ENCODE results near the gene NTS. TPM values are rescaled to one million over a fixed set of nuclear protein-coding genes. Genes with fewer than 3 reads are reported as not detected.

The NTS gene
- total RNA-seq, 2 experiments from 2014 or later = not detected

DNA sequence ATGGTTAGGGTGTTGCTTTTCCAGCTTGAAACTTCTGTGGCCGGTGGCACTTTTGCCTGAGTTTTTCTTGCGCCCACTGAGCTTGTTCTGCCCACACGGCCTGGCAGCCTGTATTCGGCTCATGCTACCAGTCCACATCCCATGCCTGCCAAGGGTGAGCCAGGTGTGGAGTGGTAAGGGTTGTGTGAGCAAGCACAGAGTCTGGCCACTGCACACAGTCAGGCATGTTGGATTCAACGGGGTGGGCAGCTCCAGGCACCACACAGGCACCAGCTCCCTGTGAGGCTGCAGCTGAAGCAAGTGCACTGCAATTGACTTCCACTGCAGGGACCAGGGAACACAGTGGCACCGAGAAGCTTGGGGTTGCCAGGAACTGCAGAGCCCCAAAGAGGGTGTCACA lies 18.8 kb upstream of the NTS start:
- Mint-ChIP-seq H3K9me3 (peaks cover 8% of the 10 kb centered on the region), H3K4me3 (no peak overlapping the region), H3K4me1 (ENCODE audit: low read depth) (no peaks in the 10 kb centered on the region), H3K27me3 (no peaks in the 10 kb centered on the region), H3K27ac (no peak overlapping the region), H3K36me3 (no peaks in the 10 kb centered on the region)
- intact Hi-C loops (cut with micrococcal nuclease) = no loop called here
- ChIA-PET POLR2A (no interaction called here), CTCF (interaction anchor here (1.1 kb wide), 1 partner anchor 17 kb away, joined by 4 read pairs; no protein-coding TSS in a partner anchor)
- DNase-seq = no peak

DNA sequence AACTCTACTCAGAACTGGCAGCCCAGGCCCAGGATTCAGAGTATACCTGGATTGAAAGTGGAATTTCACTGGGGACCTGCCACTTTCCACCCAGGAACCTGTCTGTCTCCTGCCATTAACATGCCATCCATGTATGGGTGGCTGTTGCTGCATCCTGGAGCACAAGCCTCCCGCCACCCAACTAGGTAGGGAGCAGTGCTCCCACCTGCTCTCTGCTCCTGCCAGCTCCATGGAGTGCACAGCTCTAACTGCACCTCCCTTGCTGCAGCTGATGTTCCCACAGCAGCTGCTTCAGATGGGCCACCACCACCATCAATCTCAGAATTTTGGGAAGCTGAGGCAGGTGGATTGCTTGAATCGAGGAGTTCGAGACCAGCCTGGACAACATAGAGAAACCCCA lies 17.1 kb upstream of the NTS start:
- H3K4me3 Mint-ChIP-seq = no peak overlapping the region
- H3K4me1 Mint-ChIP-seq (ENCODE audit: low read depth) = no peaks in the 10 kb centered on the region
- H3K27me3 Mint-ChIP-seq = no peaks in the 10 kb centered on the region
- intact Hi-C loops (cut with micrococcal nuclease) = no loop called here
- CTCF ChIA-PET = no interaction called here
- H3K27ac Mint-ChIP-seq = no peak overlapping the region
- peaks cover 5% of the 10 kb centered on the region for H3K9me3 Mint-ChIP-seq
- POLR2A ChIA-PET = no interaction called here
- no peak for DNase-seq
- H3K36me3 Mint-ChIP-seq = no peaks in the 10 kb centered on the region

DNA sequence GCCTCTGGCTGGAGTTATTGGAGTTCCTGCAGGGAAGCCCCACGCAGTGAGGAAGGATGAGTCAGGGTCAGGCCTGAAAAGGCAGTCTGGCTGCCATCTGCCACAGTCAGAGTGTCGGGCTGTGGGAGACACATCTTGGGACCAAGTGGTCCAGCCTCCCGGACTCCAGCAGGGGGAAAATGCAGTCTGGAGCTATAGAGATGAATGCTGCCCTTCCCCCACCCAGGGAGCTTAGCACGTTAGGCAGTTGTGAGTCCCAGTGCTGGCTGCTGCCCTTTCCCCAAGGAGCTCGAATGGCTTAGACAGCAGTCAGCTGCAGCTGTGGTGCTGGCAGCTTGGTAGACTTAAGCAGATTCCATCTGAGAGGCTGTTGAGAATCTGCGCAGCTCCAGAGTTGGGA lies 8.2 kb upstream of the NTS start:
- Mint-ChIP-seq H3K4me1 (ENCODE audit: low read depth) (no peaks in the 10 kb centered on the region), H3K36me3 (no peaks in the 10 kb centered on the region), H3K27me3 (no peaks in the 10 kb centered on the region), H3K9me3 (no peaks in the 10 kb centered on the region), H3K27ac (no peak overlapping the region), H3K4me3 (no peak overlapping the region)
- ChIA-PET CTCF (no interaction called here), POLR2A (no interaction called here)
- no peak for DNase-seq
- intact Hi-C loops (cut with micrococcal nuclease) = no loop called here

DNA sequence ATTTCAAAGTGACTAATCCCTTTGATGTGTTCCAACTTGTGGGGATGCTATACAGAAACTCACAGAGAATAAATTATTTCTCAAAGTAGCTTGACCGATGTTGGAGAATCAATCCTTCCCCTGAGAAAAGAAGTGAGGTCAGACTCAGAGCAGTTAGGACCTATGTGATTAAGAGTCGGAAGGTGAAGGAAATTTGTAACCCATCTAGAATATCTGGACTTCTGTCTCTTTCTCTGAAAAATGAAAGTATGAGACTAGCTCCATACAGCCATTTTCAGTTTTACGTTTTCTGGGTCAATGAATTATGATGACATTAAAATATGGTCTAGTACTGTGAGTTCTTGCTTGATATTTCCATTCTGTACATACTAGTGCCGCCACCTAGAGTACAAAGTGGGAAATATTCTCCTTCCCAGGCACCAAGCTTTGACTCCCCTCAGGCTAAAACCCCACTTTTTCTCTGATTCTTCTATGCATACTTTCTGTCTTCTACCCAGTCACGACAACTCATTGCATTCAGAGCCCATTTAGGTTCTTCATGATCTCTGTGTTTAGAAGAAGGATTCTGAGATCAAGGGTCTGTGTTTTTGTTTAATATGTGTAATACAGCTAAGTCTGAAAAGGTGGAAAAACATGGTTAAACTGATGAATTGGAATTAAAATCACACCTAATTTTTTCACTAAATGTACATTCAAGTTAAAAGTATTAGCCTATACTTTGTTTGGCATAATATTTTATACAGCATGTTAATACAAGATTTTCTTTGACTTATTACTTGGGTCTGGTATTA lies 6.9 kb upstream of the NTS start:
- DNase-seq = no peak
- Mint-ChIP-seq H3K36me3 (no peaks in the 10 kb centered on the region), H3K4me1 (ENCODE audit: low read depth) (no peaks in the 10 kb centered on the region), H3K27me3 (no peaks in the 10 kb centered on the region), H3K4me3 (no peak overlapping the region), H3K9me3 (no peaks in the 10 kb centered on the region), H3K27ac (no peak overlapping the region)
- ChIA-PET CTCF (interaction anchor here (0.6 to 2.4 kb wide), 6 partner anchors 292 to 993 kb away, joined by 3 to 10 read pairs (median 3); no protein-coding TSS in a partner anchor), POLR2A (no interaction called here)
- intact Hi-C loops (cut with micrococcal nuclease) = loop anchor here (1.0 kb wide), 1 partner anchor 292 kb away; no protein-coding TSS in a partner anchor

DNA sequence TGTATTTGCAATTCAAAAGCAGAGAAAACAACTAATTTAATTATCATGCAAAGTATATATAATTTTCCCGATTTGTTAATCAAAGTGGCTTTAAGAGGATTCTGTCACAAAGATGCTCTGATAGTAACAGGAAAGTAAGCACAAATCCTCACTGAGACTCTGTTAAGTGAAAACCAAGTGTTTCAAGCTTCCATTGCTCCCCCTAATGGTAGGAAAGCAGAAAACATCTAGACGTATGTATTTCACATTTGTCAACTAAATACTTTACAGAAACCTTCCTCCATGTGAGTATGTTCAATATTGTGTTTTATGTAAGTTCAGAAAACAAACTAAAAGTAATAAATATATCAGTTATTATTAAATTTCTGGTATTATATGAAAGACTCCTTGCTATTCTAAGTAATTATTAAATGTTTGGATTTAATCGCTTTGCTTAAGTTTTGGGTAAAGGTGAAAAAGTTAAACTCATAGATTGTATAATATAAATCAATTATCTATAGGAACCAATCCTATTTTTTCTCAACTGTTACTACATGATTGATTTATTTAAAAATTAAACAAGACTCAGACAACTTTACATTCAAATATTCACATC lies 1.5 kb upstream of the NTS start:
- no peaks in the 10 kb centered on the region for H3K27me3 Mint-ChIP-seq
- H3K4me3 Mint-ChIP-seq = no peak overlapping the region
- POLR2A ChIA-PET = no interaction called here
- no peak overlapping the region for H3K27ac Mint-ChIP-seq
- H3K4me1 Mint-ChIP-seq (ENCODE audit: low read depth) = no peaks in the 10 kb centered on the region
- no peaks in the 10 kb centered on the region for H3K9me3 Mint-ChIP-seq
- no peaks in the 10 kb centered on the region for H3K36me3 Mint-ChIP-seq
- no peak for DNase-seq
- intact Hi-C loops (cut with micrococcal nuclease) = loop anchor here (5.0 kb wide), 2 partner anchors 795 to 1000 kb away; no protein-coding TSS in a partner anchor
- CTCF ChIA-PET = interaction anchor here (0.7 to 1.3 kb wide), 2 partner anchors 17 to 71 kb away, joined by 3 to 4 read pairs; no protein-coding TSS in a partner anchor

DNA sequence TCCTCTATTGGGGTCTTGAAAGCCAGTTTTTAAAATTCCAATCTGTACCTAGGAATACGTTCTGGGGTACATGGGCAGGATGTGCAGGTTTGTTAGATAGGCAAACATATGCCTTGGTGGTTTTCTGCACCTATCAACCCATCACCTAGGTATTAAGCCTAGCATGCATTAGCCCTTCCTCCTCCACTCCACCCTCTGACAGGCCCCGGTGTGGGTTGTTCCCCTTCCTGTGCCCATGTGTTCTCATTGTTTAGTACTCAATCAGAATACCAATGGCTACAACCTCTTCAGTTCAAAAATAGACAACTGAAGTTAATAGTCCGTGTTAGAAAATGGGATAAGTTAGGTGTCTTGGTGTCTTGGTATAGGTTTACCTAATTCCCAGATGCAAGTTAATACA lies 3.4 kb downstream of the NTS start:
- H3K4me1 Mint-ChIP-seq (ENCODE audit: low read depth) = no peaks in the 10 kb centered on the region
- ChIA-PET CTCF (no interaction called here), POLR2A (no interaction called here)
- H3K4me3 Mint-ChIP-seq = no peak overlapping the region
- H3K27ac Mint-ChIP-seq = no peak overlapping the region
- H3K27me3 Mint-ChIP-seq = no peaks in the 10 kb centered on the region
- no peak for DNase-seq
- H3K36me3 Mint-ChIP-seq = no peaks in the 10 kb centered on the region
- H3K9me3 Mint-ChIP-seq = no peaks in the 10 kb centered on the region
- intact Hi-C loops (cut with micrococcal nuclease) = no loop called here

DNA sequence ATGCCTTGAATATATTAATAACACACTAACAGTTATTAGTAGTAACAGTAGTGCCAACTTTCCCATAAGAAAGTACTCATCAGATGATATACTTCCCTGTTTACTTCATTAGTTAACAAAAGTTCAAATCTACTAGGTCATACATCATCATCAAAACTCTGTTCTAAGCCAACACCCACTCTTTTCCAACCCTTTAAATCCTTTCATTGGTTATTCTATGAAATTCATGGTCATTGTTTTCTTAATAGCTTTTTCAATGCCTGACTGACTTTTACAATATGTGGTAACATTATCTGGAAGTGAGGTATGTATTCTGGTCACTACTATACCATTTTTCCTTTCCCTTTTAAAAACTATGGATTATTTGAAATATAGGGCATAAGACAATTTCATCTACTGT lies 9.7 kb downstream of the NTS start:
- intact Hi-C loops (cut with micrococcal nuclease) = no loop called here
- H3K9me3 Mint-ChIP-seq = no peaks in the 10 kb centered on the region
- no peak overlapping the region for H3K27ac Mint-ChIP-seq
- no peaks in the 10 kb centered on the region for H3K4me1 Mint-ChIP-seq (ENCODE audit: low read depth)
- CTCF ChIA-PET = no interaction called here
- POLR2A ChIA-PET = no interaction called here
- no peak for DNase-seq
- H3K4me3 Mint-ChIP-seq = no peak overlapping the region
- H3K27me3 Mint-ChIP-seq = no peaks in the 10 kb centered on the region
- no peaks in the 10 kb centered on the region for H3K36me3 Mint-ChIP-seq

DNA sequence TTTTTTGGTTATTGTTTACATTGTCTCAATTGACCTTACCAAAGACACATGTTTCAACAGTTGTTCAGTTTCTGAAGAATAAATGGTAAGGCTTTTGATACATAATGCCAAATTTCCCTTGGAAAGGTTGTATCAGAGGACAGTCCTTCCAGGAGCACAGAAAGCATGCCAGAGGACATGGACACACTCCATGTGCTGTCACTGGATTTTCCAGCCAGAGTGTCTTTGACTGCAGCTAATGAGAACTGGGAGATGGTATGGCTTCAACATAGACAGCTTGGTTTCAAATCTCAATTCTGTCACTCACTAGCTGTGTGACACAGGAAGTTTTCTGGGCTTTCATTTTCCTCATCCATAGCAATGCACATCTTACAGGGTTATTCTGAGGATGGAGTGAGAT lies 20.6 kb downstream of the NTS start:
- intact Hi-C loops (cut with micrococcal nuclease) = no loop called here
- POLR2A ChIA-PET = no interaction called here
- Mint-ChIP-seq H3K27ac (no peak overlapping the region), H3K9me3 (no peaks in the 10 kb centered on the region), H3K27me3 (no peaks in the 10 kb centered on the region), H3K4me3 (no peak overlapping the region), H3K36me3 (no peaks in the 10 kb centered on the region), H3K4me1 (ENCODE audit: low read depth) (no peaks in the 10 kb centered on the region)
- DNase-seq = no peak
- CTCF ChIA-PET = no interaction called here

DNA sequence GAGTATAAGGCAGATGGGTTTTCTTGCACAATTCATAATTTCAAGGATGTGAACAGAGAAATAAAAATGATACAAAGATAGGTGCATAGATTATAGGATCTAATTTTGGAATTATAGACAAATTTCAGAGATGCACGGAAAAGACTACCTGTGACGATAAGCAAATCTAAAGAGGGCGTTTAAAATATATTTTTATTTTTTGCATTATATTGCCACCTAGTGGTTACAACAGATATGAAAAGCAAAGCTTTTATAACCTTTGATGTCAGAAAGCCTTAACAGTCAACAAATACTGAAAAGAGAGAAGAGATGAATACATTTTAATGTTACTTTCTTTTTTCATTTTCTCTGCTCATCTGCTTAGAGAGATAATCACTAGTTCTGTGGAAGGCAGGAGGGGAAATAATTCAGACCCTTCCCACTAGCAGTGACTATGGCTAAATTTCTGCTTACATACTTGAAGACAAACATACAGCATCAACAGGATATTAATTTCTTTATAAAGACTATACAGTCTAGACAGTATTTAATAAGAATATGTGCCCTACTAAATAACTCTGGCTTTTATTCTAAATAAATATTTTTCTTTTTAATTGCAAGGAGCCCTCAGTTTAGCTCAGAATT lies 46.3 kb downstream of the NTS start:
- H3K4me3 Mint-ChIP-seq = no peak overlapping the region
- H3K27me3 Mint-ChIP-seq = no peaks in the 10 kb centered on the region
- no peaks in the 10 kb centered on the region for H3K36me3 Mint-ChIP-seq
- ChIA-PET CTCF (interaction anchor here (1.0 to 2.4 kb wide), 10 partner anchors 13 to 1046 kb away, joined by 3 to 14 read pairs (median 4); no protein-coding TSS in a partner anchor), POLR2A (no interaction called here)
- intact Hi-C loops (cut with micrococcal nuclease) = loop anchor here (1.0 to 10.0 kb wide), 3 partner anchors 452 to 1046 kb away; no protein-coding TSS in a partner anchor
- no peaks in the 10 kb centered on the region for H3K4me1 Mint-ChIP-seq (ENCODE audit: low read depth)
- no peaks in the 10 kb centered on the region for H3K9me3 Mint-ChIP-seq
- no peak for DNase-seq
- no peak overlapping the region for H3K27ac Mint-ChIP-seq

DNA sequence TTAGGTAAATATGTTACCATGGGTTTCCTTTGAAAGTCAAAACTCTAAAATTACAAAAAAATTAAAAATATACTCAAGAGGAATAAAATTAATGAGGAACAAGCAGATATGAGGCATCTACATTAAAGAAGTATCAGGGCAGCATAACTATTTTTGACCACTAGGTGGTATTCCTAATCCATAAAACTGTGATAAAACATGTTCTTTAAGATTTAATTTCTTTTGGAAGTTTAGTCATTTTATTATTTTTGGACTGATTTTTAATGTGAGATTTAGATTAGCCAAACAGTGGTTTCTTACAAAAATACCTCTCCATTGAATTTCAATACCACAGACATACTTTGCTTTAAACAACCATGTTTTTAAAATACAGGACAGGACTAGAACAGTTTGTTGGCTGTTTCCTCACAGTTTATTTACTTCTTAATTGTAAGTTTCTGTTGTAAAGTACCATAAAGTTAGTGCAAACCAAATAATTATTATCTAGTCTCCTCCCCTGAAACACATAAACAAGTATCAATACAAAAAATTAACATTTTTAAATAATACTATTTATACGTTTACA lies 49.8 kb downstream of the NTS start:
- intact Hi-C loops (cut with micrococcal nuclease) = loop anchor here (10.0 kb wide), 1 partner anchor 1049 kb away; no protein-coding TSS in a partner anchor
- DNase-seq = no peak
- peaks cover 3% of the 10 kb centered on the region for H3K9me3 Mint-ChIP-seq
- H3K36me3 Mint-ChIP-seq = no peaks in the 10 kb centered on the region
- no peaks in the 10 kb centered on the region for H3K4me1 Mint-ChIP-seq (ENCODE audit: low read depth)
- ChIA-PET POLR2A (no interaction called here), CTCF (interaction anchor here (1.1 to 1.3 kb wide), 2 partner anchors 9 to 28 kb away, joined by 3 read pairs; no protein-coding TSS in a partner anchor)
- no peak overlapping the region for H3K4me3 Mint-ChIP-seq
- H3K27me3 Mint-ChIP-seq = no peaks in the 10 kb centered on the region
- H3K27ac Mint-ChIP-seq = no peak overlapping the region

DNA sequence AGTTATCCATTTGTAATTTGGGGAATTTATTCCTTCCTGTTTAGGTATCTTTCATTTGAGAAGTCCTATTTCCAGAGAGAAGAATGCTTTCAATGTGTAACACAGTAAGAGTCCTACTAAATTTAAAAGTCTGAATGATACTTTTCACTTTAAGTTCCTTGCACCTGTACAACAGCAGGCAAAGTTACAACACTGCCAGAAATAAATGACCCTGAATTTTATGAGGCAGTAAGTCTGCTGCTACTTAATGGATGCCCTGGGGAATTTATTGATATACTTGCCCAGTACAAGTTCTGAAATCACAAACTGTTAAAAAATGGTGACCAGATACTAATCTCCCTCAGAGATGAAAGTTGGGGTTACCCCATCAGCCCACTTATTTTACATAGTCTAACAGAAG lies 53.1 kb downstream of the NTS start:
- Mint-ChIP-seq H3K4me1 (ENCODE audit: low read depth) (no peaks in the 10 kb centered on the region), H3K9me3 (peaks cover 3% of the 10 kb centered on the region), H3K27me3 (no peaks in the 10 kb centered on the region), H3K4me3 (no peak overlapping the region), H3K27ac (no peak overlapping the region), H3K36me3 (no peaks in the 10 kb centered on the region)
- intact Hi-C loops (cut with micrococcal nuclease) = loop anchor here (10.0 kb wide), 1 partner anchor 1052 kb away; no protein-coding TSS in a partner anchor
- ChIA-PET POLR2A (no interaction called here), CTCF (no interaction called here)
- no peak for DNase-seq
